GM23248 (cell line): ENCODE measurements around the gene TOMM7. TPM values are rescaled to one million over a fixed set of nuclear protein-coding genes. Genes with fewer than 3 reads are reported as not detected.
"Not testable (repeated sequence)": the region's sequence is repeated elsewhere in the genome, so short reads cannot be mapped to it uniquely, and the experiment has no call there.

Experiments
- DNase-seq: peaks from one replicate; pipeline ENCODE4 v3.0.0-alpha.2; 2015
- H2AFZ ChIP-seq: fragments of 200-600 bp; sonication (generic); 2 replicates; pipeline ENCODE4 v1.6.1; 2016; ENCODE audit warnings: antibody characterized with exemption
- H3F3A ChIP-seq: fragments of 200-600 bp; sonication (generic); 2 replicates; pipeline ENCODE4 v1.6.1; 2016; ENCODE audit warnings: mild to moderate bottlenecking, antibody characterized with exemption, mixed run types; ENCODE audit not compliant: insufficient read depth
- H3K27ac ChIP-seq: fragments of 200-600 bp; sonication (generic); 2 replicates; pipeline ENCODE4 v1.5.1; 2016; ENCODE audit warnings: mild to moderate bottlenecking
- H3K27me3 ChIP-seq: fragments of 200-600 bp; sonication (generic); replicated peaks from 2 replicates; pipeline ENCODE4 v1.6.1; 2016; ENCODE audit warnings: mild to moderate bottlenecking; ENCODE audit not compliant: insufficient read depth
- H3K36me3 ChIP-seq: fragments of 200-600 bp; sonication (generic); 2 replicates; pipeline ENCODE4 v1.6.1; 2016; ENCODE audit warnings: low read depth, mild to moderate bottlenecking
- H3K4me1 ChIP-seq: fragments of 200-600 bp; sonication (generic); 2 replicates; pipeline ENCODE4 v1.6.1; 2016; ENCODE audit warnings: mild to moderate bottlenecking; ENCODE audit not compliant: insufficient read depth
- H3K4me2 ChIP-seq: fragments of 200-600 bp; sonication (generic); one replicate; pipeline ENCODE4 v1.6.1; 2016; ENCODE audit warnings: mild to moderate bottlenecking; ENCODE audit not compliant: unreplicated experiment
- H3K4me3 ChIP-seq: fragments of 200-600 bp; sonication (generic); 2 replicates; pipeline ENCODE4 v1.5.1; 2016; ENCODE audit warnings: mild to moderate bottlenecking
- H3K79me2 ChIP-seq: fragments of 200-600 bp; sonication (generic); 2 replicates; pipeline ENCODE4 v1.6.1; 2016; ENCODE audit warnings: mild to moderate bottlenecking; ENCODE audit not compliant: insufficient read depth
- H3K9ac ChIP-seq: fragments of 200-600 bp; sonication (generic); 2 replicates; pipeline ENCODE4 v1.6.1; 2016; ENCODE audit warnings: mild to moderate bottlenecking
- H3K9me2 ChIP-seq: fragments of 200-600 bp; sonication (generic); 2 replicates; pipeline ENCODE4 v1.6.1; 2016; ENCODE audit warnings: mixed run types, mild to moderate bottlenecking, moderate library complexity; ENCODE audit not compliant: insufficient read depth
- H3K9me3 ChIP-seq: fragments of 200-600 bp; sonication (generic); one replicate; pipeline ENCODE4 v1.6.1; 2017; ENCODE audit warnings: low read depth
- H4K20me1 ChIP-seq: fragments of 200-600 bp; sonication (generic); 2 replicates; pipeline ENCODE4 v1.6.0; 2016; ENCODE audit not compliant: insufficient read depth
- EZH2 ChIP-seq: fragments of 200-600 bp; sonication (generic); IDR thresholded peaks from 2 replicates; pipeline ENCODE4 v1.6.1; 2018; ENCODE audit warnings: antibody characterized with exemption, mild to moderate bottlenecking; ENCODE audit not compliant: insufficient read depth, poor library complexity, severe bottlenecking
- EZH2phosphoT487 ChIP-seq: fragments of 200-600 bp; sonication (generic); IDR thresholded peaks from 2 replicates; pipeline ENCODE4 v1.6.1; 2018; ENCODE audit warnings: antibody characterized with exemption, moderate library complexity, mild to moderate bottlenecking, low read depth; ENCODE audit not compliant: insufficient read depth
- WGBS, 2 experiments: methylation state at CpG; one replicate each; pipeline ENCODE4 v1.1.6; 2015 to 2017; ENCODE audit warnings: low lambda C conversion rate in 2 of 2, low coverage in 1 of 2; ENCODE audit errors: missing lambda C conversion rate in 2 of 2; 5-methylcytosine and 5-hydroxymethylcytosine counted together
- in situ Hi-C: fragments of 300-500 bp; cut with MboI; formaldehyde crosslinking; loops from 2 replicates; pipeline ENCODE4 v1.15.0; 2020
- polyA plus RNA-seq: library from polyadenylated mRNA; unstranded; fragments of >200 nt; fragmentation: Nextera tagmentation; extraction: Ambion mirVana; gene quantifications from 2 replicates; pipeline ENCODE4 v1.2.1, GENCODE V29; 2016
- total RNA-seq: library from RNA; depleted of rRNA; stranded (reverse); fragments of >200 nt; shearing (Covaris generic); gene quantifications from 2 replicates; pipeline ENCODE4 v1.2.3, GENCODE V29; 2014

The TOMM7 gene
- total and polyA plus RNA-seq, 2 experiments from 2014 or later: 132 to 408 TPM

GRCh38 chr7:22806752-22807151, 15.9 kb downstream of the TOMM7 start:
- Histone ChIP-seq H3K4me1 (no peaks in the 10 kb centered on the region), H3K27me3 (no peaks in the 10 kb centered on the region), H3K79me2 (no peaks in the 10 kb centered on the region), H3K36me3 (no peaks in the 10 kb centered on the region), H4K20me1 (no peaks in the 10 kb centered on the region), H3K4me3 (no peak overlapping the region), H3K9ac (no peak overlapping the region), H3K9me3 (no peaks in the 10 kb centered on the region), H3F3A (no peaks in the 10 kb centered on the region), H3K4me2 (no peak overlapping the region), H2AFZ (no peak overlapping the region), H3K9me2 (no peaks in the 10 kb centered on the region), H3K27ac (no peak overlapping the region)
- DNase-seq: no peak
- in situ Hi-C loops: no loop called here
- whole genome bisulfite sequencing, 2 experiments: 85 to 93% methylated on average over 4 of the region's 4 CpGs
- TF ChIP-seq EZH2phosphoT487: no peak

- Histone ChIP-seq H3K4me2 (no peak overlapping the region), H3K4me3 (no peak overlapping the region), H3K27ac (no peak overlapping the region), H3K9ac (no peak overlapping the region), H3K36me3 (no peaks in the 10 kb centered on the region), H3K9me2 (no peaks in the 10 kb centered on the region), H3K4me1 (no peaks in the 10 kb centered on the region), H3F3A (no peaks in the 10 kb centered on the region), H4K20me1 (no peaks in the 10 kb centered on the region), H3K79me2 (no peaks in the 10 kb centered on the region), H2AFZ (no peak overlapping the region), H3K9me3 (no peaks in the 10 kb centered on the region), H3K27me3 (no peaks in the 10 kb centered on the region)
- in situ Hi-C loops: no loop called here
- DNase-seq: no peak
- WGBS, 2 experiments: 57 to 60% methylated on average over 2 of the region's 2 CpGs
- TF ChIP-seq EZH2: no peak
- no peak for TF ChIP-seq EZH2phosphoT487
Observed at GRCh38 chr7:22805227-22805626, 17.4 kb downstream of the TOMM7 start.

GRCh38 chr7:22802831-22803230, 19.8 kb downstream of the TOMM7 start:
- in situ Hi-C loops, DNase-seq, H2AFZ ChIP-seq: not testable (repeated sequence)

GRCh38 chr7:22802426-22802825, 20.2 kb downstream of the TOMM7 start:
- no peak overlapping the region for H3K4me2 ChIP-seq

More at GRCh38 chr7:22802831-22803230, 19.8 kb downstream of the TOMM7 start:
- not testable (repeated sequence) for H3K9ac ChIP-seq, H3K27me3 ChIP-seq, H3K4me1 ChIP-seq, H3K79me2 ChIP-seq, H3K9me3 ChIP-seq, H3F3A ChIP-seq, H3K4me2 ChIP-seq, H3K36me3 ChIP-seq, H3K4me3 ChIP-seq, H4K20me1 ChIP-seq, H3K9me2 ChIP-seq, H3K27ac ChIP-seq
- 70 to 78% methylated on average over 4 of the region's 4 CpGs for WGBS, 2 experiments

GRCh38 chr7:22801912-22802311, 20.7 kb downstream of the TOMM7 start:
- WGBS, 2 experiments: 91 to 93% methylated on average over 4 of the region's 4 CpGs
- DNase-seq: no peak
- no peak overlapping the region for H3K4me2 ChIP-seq
- no peaks in the 10 kb centered on the region for H3K9me3 ChIP-seq
- H3K27me3 ChIP-seq: no peaks in the 10 kb centered on the region
- no peak overlapping the region for H3K27ac ChIP-seq
- H2AFZ ChIP-seq: no peak overlapping the region
- no peak overlapping the region for H3K4me3 ChIP-seq
- H3K9ac ChIP-seq: no peak overlapping the region
- no peak for TF ChIP-seq EZH2
- TF ChIP-seq EZH2phosphoT487: no peak
- H3K4me1 ChIP-seq: no peaks in the 10 kb centered on the region; the same call in 1 of the 2 replicates
- H3K9me2 ChIP-seq: no peaks in the 10 kb centered on the region
- H3K79me2 ChIP-seq: no peaks in the 10 kb centered on the region
- H3K36me3 ChIP-seq: no peaks in the 10 kb centered on the region
- in situ Hi-C loops: no loop called here
- no peaks in the 10 kb centered on the region for H4K20me1 ChIP-seq
- H3F3A ChIP-seq: no peaks in the 10 kb centered on the region

More at GRCh38 chr7:22802426-22802825, 20.2 kb downstream of the TOMM7 start:
- Histone ChIP-seq H3K9ac (no peak overlapping the region), H3K4me1 (no peaks in the 10 kb centered on the region; the same call in 1 of the 2 replicates), H4K20me1 (no peaks in the 10 kb centered on the region), H3K36me3 (no peaks in the 10 kb centered on the region), H3K4me3 (no peak overlapping the region), H3F3A (no peaks in the 10 kb centered on the region), H3K79me2 (no peaks in the 10 kb centered on the region), H3K27me3 (no peaks in the 10 kb centered on the region), H3K9me2 (no peaks in the 10 kb centered on the region), H3K9me3 (no peaks in the 10 kb centered on the region), H2AFZ (no peak overlapping the region), H3K27ac (no peak overlapping the region)
- no peak for DNase-seq
- 96 to 97% methylated on average over 4 of the region's 4 CpGs for WGBS, 2 experiments
- in situ Hi-C loops: no loop called here
- no peak for TF ChIP-seq EZH2phosphoT487
- TF ChIP-seq EZH2: no peak
